Endothelial cell of umbilical vein (primary cell): ENCODE results near the gene SRGAP3. TPM values are rescaled to one million over a fixed set of nuclear protein-coding genes. Genes with fewer than 3 reads are reported as not detected.

ENCODE experiments used
- BruUV-seq: library from RNA; stranded (reverse); fragments of 400-500 nt; replicated peaks from 2 replicates; lab custom pipeline; 2021; lab: Mats Ljungman, UMichigan
- CTCF ChIA-PET: fragments of 300-600, 350-600 bp; sonication (Branson Sonifier 250); formaldehyde crosslinking; loops from one replicate; lab custom pipeline; 2021; ENCODE audit warnings: antibody characterized with exemption, inconsistent platforms; lab: Charles Lee
- POLR2A ChIA-PET: fragments of 300-600, 350-600 bp; sonication (Branson Sonifier 250); formaldehyde crosslinking; loops from one replicate; lab custom pipeline; 2021; ENCODE audit warnings: antibody characterized with exemption, inconsistent platforms; lab: Charles Lee
- DNase-seq: peaks from one replicate; pipeline ENCODE4 v3.0.0-alpha.2; 2011; ENCODE audit warnings: low read depth, low spot score
- FAIRE-seq: peaks from 2 replicates; lab custom pipeline; 2011; peaks lifted over from hg19 to GRCh38; lab: Jason Lieb, UNC
- H2AFZ ChIP-seq: 2 replicates; pipeline ENCODE4 v1.6.0; 2012; ENCODE audit warnings: low read depth, low read length, control low read depth, inconsistent platforms
- H3K27ac ChIP-seq: 2 replicates; pipeline ENCODE4 v1.5.1; 2011; ENCODE audit warnings: low read depth, mild to moderate bottlenecking, control low read depth, low read length, moderate library complexity; ENCODE audit not compliant: insufficient read depth
- H3K27me3 ChIP-seq, 2 experiments: 2 replicates each; pipeline versions ENCODE4 v1.6.0 to v1.6.1; 2011; ENCODE audit warnings: low read length in 2 of 2, mixed read lengths in 1 of 2; ENCODE audit not compliant: control insufficient read depth in 2 of 2, insufficient read depth in 2 of 2
- H3K36me3 ChIP-seq, 2 experiments: 2 replicates in 1 of 2; 3 replicates in 1 of 2; pipeline ENCODE4 v1.5.1; 2011; ENCODE audit warnings: low read length in 2 of 2, mild to moderate bottlenecking in 1 of 2, moderate library complexity in 1 of 2; ENCODE audit not compliant: control insufficient read depth in 2 of 2, insufficient read depth in 2 of 2; ENCODE audit errors: extremely low read depth in 1 of 2
- H3K4me1 ChIP-seq: 3 replicates; pipeline ENCODE4 v1.5.1; 2011; ENCODE audit warnings: mild to moderate bottlenecking, low read length; ENCODE audit not compliant: control insufficient read depth, insufficient read depth; ENCODE audit errors: extremely low read depth
- H3K4me2 ChIP-seq: 2 replicates; pipeline ENCODE4 v1.6.1; 2011; ENCODE audit warnings: low read length, control low read depth, mixed read lengths; ENCODE audit not compliant: insufficient read depth
- H3K4me3 ChIP-seq, 3 experiments: fragments of 200-600 bp in 1 of 3; sonication (generic), shearing (Covaris generic) in 1 of 3; replicated peaks in 1 of 3; 2 replicates each; pipeline ENCODE4 v1.5.1; 2011 to 2016; ENCODE audit warnings: control low read depth in 3 of 3, low read length in 3 of 3, mild to moderate bottlenecking in 2 of 3, inconsistent platforms in 1 of 3, low read depth in 1 of 3, moderate library complexity in 1 of 3; ENCODE audit not compliant: insufficient read depth in 1 of 3
- H3K79me2 ChIP-seq: 2 replicates; pipeline ENCODE4 v1.6.0; 2012; ENCODE audit warnings: low read length, inconsistent platforms; ENCODE audit not compliant: control insufficient read depth, insufficient read depth
- H3K9ac ChIP-seq: replicated peaks from 2 replicates; pipeline ENCODE3; 2011; ENCODE audit warnings: low read length, control low read depth; ENCODE audit not compliant: insufficient read depth; ENCODE audit errors: extremely low read depth
- H3K9me1 ChIP-seq: replicated peaks from 3 replicates; pipeline ENCODE4 v1.6.0; 2011; ENCODE audit warnings: mild to moderate bottlenecking, low read length; ENCODE audit not compliant: control insufficient read depth, insufficient read depth; ENCODE audit errors: extremely low read depth
- H3K9me3 ChIP-seq: replicated peaks from 2 replicates; pipeline ENCODE4 v1.5.1; 2012; ENCODE audit warnings: low read length, inconsistent platforms; ENCODE audit not compliant: control insufficient read depth, insufficient read depth
- H4K20me1 ChIP-seq: replicated peaks from 2 replicates; pipeline ENCODE3; 2011; ENCODE audit warnings: mild to moderate bottlenecking, low read length; ENCODE audit not compliant: control insufficient read depth, insufficient read depth; ENCODE audit errors: extremely low read depth
- EZH2 ChIP-seq: IDR thresholded peaks from 2 replicates; pipeline ENCODE4 v1.6.1; 2012; ENCODE audit warnings: borderline replicate concordance, low read depth, mild to moderate bottlenecking, moderate library complexity, low read length, inconsistent platforms; ENCODE audit not compliant: severe bottlenecking
- FOS ChIP-seq: IDR thresholded peaks from 2 replicates; pipeline ENCODE4 v1.6.1; 2011; ENCODE audit warnings: mild to moderate bottlenecking, low read length, moderate library complexity, borderline replicate concordance; ENCODE audit not compliant: insufficient read depth
- GATA2 ChIP-seq: IDR thresholded peaks from 2 replicates; pipeline ENCODE4 v1.7.0; 2011; ENCODE audit warnings: low read depth, mild to moderate bottlenecking, moderate library complexity, mixed read lengths, low read length; ENCODE audit not compliant: insufficient read length, insufficient read depth
- JUN ChIP-seq: IDR thresholded peaks from 2 replicates; pipeline ENCODE4 v1.6.1; 2011; ENCODE audit warnings: borderline replicate concordance, low read depth; ENCODE audit not compliant: insufficient read length, insufficient read depth
- MYC ChIP-seq: IDR thresholded peaks from one replicate; pipeline ENCODE4 v1.6.1; 2011; ENCODE audit warnings: mild to moderate bottlenecking, low read depth, low read length
- POLR2A ChIP-seq: IDR thresholded peaks from 2 replicates; pipeline ENCODE4 v1.6.1; 2012; ENCODE audit warnings: low read depth, mild to moderate bottlenecking, control low read depth, low read length
- POLR2AphosphoS5 ChIP-seq: IDR thresholded peaks from 2 replicates; pipeline ENCODE4 v1.6.1; 2012; ENCODE audit warnings: low read depth, mild to moderate bottlenecking, control low read depth, low read length, moderate library complexity; ENCODE audit not compliant: insufficient read depth
- dilution Hi-C: fragments of 300-500 bp; cut with MboI; formaldehyde crosslinking; loops from one replicate; pipeline ENCODE4 v1.15.0; 2019; ENCODE audit warnings: low sequenced_read_pairs; ENCODE audit not compliant: extremely low pct_ligation_motif_present
- intact Hi-C: fragments of 100-400 bp; cut with micrococcal nuclease; formaldehyde crosslinking; loops from one replicate; pipeline ENCODE4 v1.10.0; 2022
- polyA plus RNA-seq, 4 experiments: library from polyadenylated mRNA; depleted of rRNA in 3 of 4; stranded (reverse) in 3 of 4; unstranded in 1 of 4; fragments of >200 nt; gene quantifications; 2 replicates each; pipeline versions ENCODE4 v1.2.1 to v1.2.3, GENCODE V29; 2011 to 2012; ENCODE audit warnings: missing spikeins in 1 of 4
- total RNA-seq: library from RNA; stranded (reverse); gene quantifications from 2 replicates; pipeline ENCODE4 v1.2.3, GENCODE V29; 2021
- TF ChIP-seq, protein P1 (sequence below): IDR thresholded peaks from 2 replicates; pipeline ENCODE4 v1.6.1; 2011; ENCODE audit not compliant: insufficient read depth, insufficient read length
- TF ChIP-seq, protein P2 (sequence below), 2 donors: IDR thresholded peaks; 1 replicate in 1 of 2; 2 replicates in 1 of 2; pipeline ENCODE4 v1.5.1; 2011; ENCODE audit warnings: low read length in 2 of 2, mild to moderate bottlenecking in 2 of 2, moderate library complexity in 2 of 2, control low read depth in 1 of 2, inconsistent platforms in 1 of 2, low read depth in 1 of 2; ENCODE audit not compliant: insufficient read depth in 1 of 2; ENCODE audit errors: extremely low read depth in 1 of 2

Gene SRGAP3
- total and polyA plus RNA-seq, 2 donors (not counting 3 experiments of a cell fraction or from before 2014, with no cell fraction given) = 0.06 TPM; not detected in 1

DNA sequence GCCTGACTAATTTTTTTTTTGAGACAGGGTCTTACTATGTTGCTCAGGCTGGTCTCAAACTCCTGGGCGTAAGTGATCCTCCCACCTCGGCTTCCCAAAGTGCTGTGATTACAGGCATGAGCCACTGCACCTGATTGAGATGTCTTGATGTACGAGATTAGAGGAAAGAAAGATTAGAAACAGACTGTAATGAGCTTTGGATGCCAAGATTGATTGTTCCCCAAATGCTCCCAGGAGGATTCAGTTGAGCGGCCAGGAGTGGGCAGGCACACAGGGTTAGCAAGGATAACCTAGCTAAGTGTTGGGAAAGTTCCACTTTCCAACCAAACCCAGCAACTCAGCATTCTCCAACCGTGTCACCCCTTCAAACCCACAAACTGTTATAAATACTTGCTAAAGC is 63.7 kb downstream of the SRGAP3 start:
- Histone ChIP-seq H3K36me3 (no peaks in the 10 kb centered on the region), H3K4me1 (no peaks in the 10 kb centered on the region), H3K9ac (no peak overlapping the region), H2AFZ (no peak overlapping the region), H4K20me1 (no peaks in the 10 kb centered on the region), H3K9me1 (no peaks in the 10 kb centered on the region), H3K9me3 (no peaks in the 10 kb centered on the region), H3K27ac (no peak overlapping the region), H3K4me3 (no peak overlapping the region), H3K27me3 (peaks cover 0 to 2% of the 10 kb centered on the region in 2 experiments), H3K79me2 (no peaks in the 10 kb centered on the region), H3K4me2 (no peak overlapping the region)
- POLR2A ChIA-PET = no interaction called here
- dilution Hi-C loops (no loop called here), intact Hi-C loops (no loop called here)
- DNase-seq (no peak), FAIRE-seq (no peak)
- CTCF ChIA-PET = interaction anchor here (1.4 kb wide), 1 partner anchor 63 kb away, joined by 3 read pairs; the partner anchor contains the start of gene SRGAP3
- TF ChIP-seq GATA2 (no peak), JUN (no peak), MYC (no peak)
- TF ChIP-seq, protein P1, sequence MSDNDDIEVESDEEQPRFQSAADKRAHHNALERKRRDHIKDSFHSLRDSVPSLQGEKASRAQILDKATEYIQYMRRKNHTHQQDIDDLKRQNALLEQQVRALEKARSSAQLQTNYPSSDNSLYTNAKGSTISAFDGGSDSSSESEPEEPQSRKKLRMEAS = no peak
- no TSS peak for BruUV-seq

DNA sequence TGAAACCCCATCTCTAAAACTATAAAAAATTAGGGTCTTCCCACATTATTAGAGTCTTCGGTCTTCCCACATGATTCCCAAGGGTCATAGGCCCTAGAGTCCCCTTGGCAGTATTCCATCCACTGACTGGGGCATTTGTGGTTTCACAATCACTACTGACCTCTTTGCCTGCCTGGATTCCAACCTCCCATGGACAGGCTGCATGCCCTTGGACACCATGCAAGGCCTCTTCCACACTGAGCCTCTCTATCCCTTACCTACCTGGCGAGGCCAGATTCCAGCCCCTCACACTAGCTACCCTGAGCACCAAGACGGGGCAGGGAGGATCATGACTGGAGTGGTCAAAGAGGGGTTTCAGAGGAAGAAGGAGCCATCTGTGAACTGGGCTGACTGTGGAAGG is 64.4 kb downstream of the SRGAP3 start:
- DNase-seq (no peak), FAIRE-seq (no peak)
- no peaks in the 10 kb centered on the region for H3K9me1 ChIP-seq
- dilution Hi-C loops (no loop called here), intact Hi-C loops (no loop called here)
- H3K9me3 ChIP-seq = no peaks in the 10 kb centered on the region
- peaks cover 0 to 2% of the 10 kb centered on the region in 2 experiments for H3K27me3 ChIP-seq
- TF ChIP-seq, protein P2, sequence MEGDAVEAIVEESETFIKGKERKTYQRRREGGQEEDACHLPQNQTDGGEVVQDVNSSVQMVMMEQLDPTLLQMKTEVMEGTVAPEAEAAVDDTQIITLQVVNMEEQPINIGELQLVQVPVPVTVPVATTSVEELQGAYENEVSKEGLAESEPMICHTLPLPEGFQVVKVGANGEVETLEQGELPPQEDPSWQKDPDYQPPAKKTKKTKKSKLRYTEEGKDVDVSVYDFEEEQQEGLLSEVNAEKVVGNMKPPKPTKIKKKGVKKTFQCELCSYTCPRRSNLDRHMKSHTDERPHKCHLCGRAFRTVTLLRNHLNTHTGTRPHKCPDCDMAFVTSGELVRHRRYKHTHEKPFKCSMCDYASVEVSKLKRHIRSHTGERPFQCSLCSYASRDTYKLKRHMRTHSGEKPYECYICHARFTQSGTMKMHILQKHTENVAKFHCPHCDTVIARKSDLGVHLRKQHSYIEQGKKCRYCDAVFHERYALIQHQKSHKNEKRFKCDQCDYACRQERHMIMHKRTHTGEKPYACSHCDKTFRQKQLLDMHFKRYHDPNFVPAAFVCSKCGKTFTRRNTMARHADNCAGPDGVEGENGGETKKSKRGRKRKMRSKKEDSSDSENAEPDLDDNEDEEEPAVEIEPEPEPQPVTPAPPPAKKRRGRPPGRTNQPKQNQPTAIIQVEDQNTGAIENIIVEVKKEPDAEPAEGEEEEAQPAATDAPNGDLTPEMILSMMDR (IDR thresholded peaks at IDR 0.05; ENCODE audit: extremely low read depth in 1 of 2, insufficient read depth in 1 of 2, low read depth in 1 of 2, low read length in 2 of 2) = no peak
- TF ChIP-seq, protein P1 = no peak
- TF ChIP-seq GATA2 (no peak), FOS (no peak), JUN (no peak), POLR2A (no peak), POLR2AphosphoS5 (no peak), MYC (no peak), EZH2 (no peak)
- H3K4me1 ChIP-seq = no peaks in the 10 kb centered on the region
- H3K36me3 ChIP-seq = no peaks in the 10 kb centered on the region
- no peak overlapping the region for H3K4me2 ChIP-seq
- H3K27ac ChIP-seq = no peak overlapping the region
- no peak overlapping the region for H2AFZ ChIP-seq
- ChIA-PET POLR2A (no interaction called here), CTCF (interaction anchor here (1.4 kb wide), 1 partner anchor 64 kb away, joined by 3 read pairs; the partner anchor contains the start of gene SRGAP3)
- no TSS peak for BruUV-seq
- no peaks in the 10 kb centered on the region for H4K20me1 ChIP-seq
- no peak overlapping the region for H3K9ac ChIP-seq
- no peaks in the 10 kb centered on the region for H3K79me2 ChIP-seq
- no peak overlapping the region for H3K4me3 ChIP-seq
